ENCODE results near the gene GRIP1.

Gene GRIP1

GRCh38 chr12:66331814-66332213, 347.1 kb downstream of the GRIP1 start:
- DNase-seq (ENCODE audit: low read depth in 2 of 2): peak in 1 of 2 donors; percentile 6
- TF ChIP-seq CTCF (IDR thresholded peaks at IDR 0.05; ENCODE audit: low read depth, low read length): no peak
- no peak overlapping the region for H3K4me3 ChIP-seq (replicated peaks in 1 of 2; ENCODE audit: low read depth in 2 of 2, low read length in 2 of 2)

- TF ChIP-seq CTCF (IDR thresholded peaks at IDR 0.05; ENCODE audit: low read depth, low read length): no peak
- no peak overlapping the region for H3K4me3 ChIP-seq (replicated peaks in 1 of 2; ENCODE audit: low read depth in 2 of 2, low read length in 2 of 2)
- no peak for DNase-seq (ENCODE audit: low read depth in 2 of 2)
Measured at GRCh38 chr12:66331016-66331415, 347.9 kb downstream of the GRIP1 start.

GRCh38 chr12:66329941-66330340, 348.9 kb downstream of the GRIP1 start:
- no peak for TF ChIP-seq CTCF (IDR thresholded peaks at IDR 0.05; ENCODE audit: low read depth, low read length)
- H3K4me3 ChIP-seq (replicated peaks in 1 of 2; ENCODE audit: low read depth in 2 of 2, low read length in 2 of 2): no peak overlapping the region
- peak; percentile 49 to 75 for DNase-seq (ENCODE audit: low read depth in 2 of 2)

- H3K4me3 ChIP-seq (replicated peaks in 1 of 2; ENCODE audit: low read depth in 2 of 2, low read length in 2 of 2): no peak overlapping the region
- no peak for TF ChIP-seq CTCF (IDR thresholded peaks at IDR 0.05; ENCODE audit: low read depth, low read length)
- no peak for DNase-seq (ENCODE audit: low read depth in 2 of 2)
Measured at GRCh38 chr12:66323017-66323416, 355.9 kb downstream of the GRIP1 start.

- DNase-seq (ENCODE audit: low read depth in 2 of 2): peak in 1 of 2 donors; percentile 38
- no peak overlapping the region for H3K4me3 ChIP-seq (replicated peaks in 1 of 2; ENCODE audit: low read depth in 2 of 2, low read length in 2 of 2)
- TF ChIP-seq CTCF (IDR thresholded peaks at IDR 0.05; ENCODE audit: low read depth, low read length): no peak
Measured at GRCh38 chr12:66321435-66321834, 357.4 kb downstream of the GRIP1 start.

GRCh38 chr12:66320996-66321395, 357.9 kb downstream of the GRIP1 start:
- peak in 1 of 2 donors; percentile 14 for DNase-seq (ENCODE audit: low read depth in 2 of 2)
- H3K4me3 ChIP-seq (replicated peaks in 1 of 2; ENCODE audit: low read depth in 2 of 2, low read length in 2 of 2): no peak overlapping the region
- TF ChIP-seq CTCF (IDR thresholded peaks at IDR 0.05; ENCODE audit: low read depth, low read length): no peak

GRCh38 chr12:66319266-66319954, 359.5 kb downstream of the GRIP1 start:
- no peak overlapping the region for H3K4me3 ChIP-seq (replicated peaks in 1 of 2; ENCODE audit: low read depth in 2 of 2, low read length in 2 of 2)
- no peak for DNase-seq (ENCODE audit: low read depth in 2 of 2)
- TF ChIP-seq CTCF (IDR thresholded peaks at IDR 0.05; ENCODE audit: low read depth, low read length): no peak

All from cardiac fibroblast (primary cell).